Measurements from ENCODE around the gene ZFYVE1.

- TF ChIP-seq CTCF (IDR thresholded peaks at IDR 0.05) = no peak
- TF ChIP-seq POLR2A (IDR thresholded peaks at IDR 0.05) = no peak
Measured at GRCh38 chr14:72932893-72933292, 94.0 kb downstream of the ZFYVE1 start.

Data from heart left ventricle (tissue), 13 donors.